ENCODE results near the gene CMTM2.

Gene CMTM2

GRCh38 chr16:66552286-66553177 is 26.7 kb upstream of the CMTM2 start, which contains the start of gene CKLF:
CKLF (plus strand) TSS chr16:66552576; CDS start chr16:66552716, 140 bp downstream.
- peak within 1 kb of the TSS; percentile 52 for H3K4me3 ChIP-seq (ENCODE audit: low read depth, low read length)
- in situ Hi-C loops (cut with HindIII; ENCODE audit: low sequenced_read_pairs): no loop called here
- no peak for TF ChIP-seq CTCF (IDR thresholded peaks at IDR 0.05; ENCODE audit: low read depth, low read length, missing control alignments)
- peak; percentile 54 for DNase-seq (ENCODE audit: low read depth)

GRCh38 chr16:66553223-66553622 is 26.0 kb upstream of the CMTM2 start:
- peak overlapping the region; percentile 52 for H3K4me3 ChIP-seq (ENCODE audit: low read depth, low read length)
- in situ Hi-C loops (cut with HindIII; ENCODE audit: low sequenced_read_pairs): no loop called here
- TF ChIP-seq CTCF (IDR thresholded peaks at IDR 0.05; ENCODE audit: low read depth, low read length, missing control alignments): no peak
- DNase-seq (ENCODE audit: low read depth): no peak

GRCh38 chr16:66554021-66554420 is 25.2 kb upstream of the CMTM2 start:
- no peak for TF ChIP-seq CTCF (IDR thresholded peaks at IDR 0.05; ENCODE audit: low read depth, low read length, missing control alignments)
- no peak overlapping the region for H3K4me3 ChIP-seq (ENCODE audit: low read depth, low read length)
- DNase-seq (ENCODE audit: low read depth): no peak
- in situ Hi-C loops (cut with HindIII; ENCODE audit: low sequenced_read_pairs): no loop called here

GRCh38 chr16:66554495-66554894 is 24.8 kb upstream of the CMTM2 start:
- in situ Hi-C loops (cut with HindIII; ENCODE audit: low sequenced_read_pairs): no loop called here
- no peak for TF ChIP-seq CTCF (IDR thresholded peaks at IDR 0.05; ENCODE audit: low read depth, low read length, missing control alignments)
- DNase-seq (ENCODE audit: low read depth): no peak
- H3K4me3 ChIP-seq (ENCODE audit: low read depth, low read length): no peak overlapping the region

- no peak overlapping the region for H3K4me3 ChIP-seq (ENCODE audit: low read depth, low read length)
- in situ Hi-C loops (cut with HindIII; ENCODE audit: low sequenced_read_pairs): no loop called here
- no peak for TF ChIP-seq CTCF (IDR thresholded peaks at IDR 0.05; ENCODE audit: low read depth, low read length, missing control alignments)
- DNase-seq (ENCODE audit: low read depth): no peak
Observed at GRCh38 chr16:66560107-66560506, 19.2 kb upstream of the CMTM2 start.

- in situ Hi-C loops (cut with HindIII; ENCODE audit: low sequenced_read_pairs): no loop called here
- no peak overlapping the region for H3K4me3 ChIP-seq (ENCODE audit: low read depth, low read length)
Observed at GRCh38 chr16:66561381-66562080, 17.7 kb upstream of the CMTM2 start.

More at GRCh38 chr16:66561381-66562080, 17.7 kb upstream of the CMTM2 start:
- no peak for DNase-seq (ENCODE audit: low read depth)
- TF ChIP-seq CTCF (IDR thresholded peaks at IDR 0.05; ENCODE audit: low read depth, low read length, missing control alignments): no peak
